Activated CD4-positive, alpha-beta T cell treated with anti-CD3 and anti-CD28 coated beads, Interleukin-2, amount 50 U/mL, for 24 hours (primary cell): ENCODE results near the gene EFCAB6.

Experiments used
- DNase-seq, 2 donors: peaks; one replicate each; pipeline ENCODE4 v3.0.0-alpha.2; 2020; ENCODE audit warnings: low read depth in 1 of 2, low spot score in 1 of 2

EFCAB6 gene

DNA sequence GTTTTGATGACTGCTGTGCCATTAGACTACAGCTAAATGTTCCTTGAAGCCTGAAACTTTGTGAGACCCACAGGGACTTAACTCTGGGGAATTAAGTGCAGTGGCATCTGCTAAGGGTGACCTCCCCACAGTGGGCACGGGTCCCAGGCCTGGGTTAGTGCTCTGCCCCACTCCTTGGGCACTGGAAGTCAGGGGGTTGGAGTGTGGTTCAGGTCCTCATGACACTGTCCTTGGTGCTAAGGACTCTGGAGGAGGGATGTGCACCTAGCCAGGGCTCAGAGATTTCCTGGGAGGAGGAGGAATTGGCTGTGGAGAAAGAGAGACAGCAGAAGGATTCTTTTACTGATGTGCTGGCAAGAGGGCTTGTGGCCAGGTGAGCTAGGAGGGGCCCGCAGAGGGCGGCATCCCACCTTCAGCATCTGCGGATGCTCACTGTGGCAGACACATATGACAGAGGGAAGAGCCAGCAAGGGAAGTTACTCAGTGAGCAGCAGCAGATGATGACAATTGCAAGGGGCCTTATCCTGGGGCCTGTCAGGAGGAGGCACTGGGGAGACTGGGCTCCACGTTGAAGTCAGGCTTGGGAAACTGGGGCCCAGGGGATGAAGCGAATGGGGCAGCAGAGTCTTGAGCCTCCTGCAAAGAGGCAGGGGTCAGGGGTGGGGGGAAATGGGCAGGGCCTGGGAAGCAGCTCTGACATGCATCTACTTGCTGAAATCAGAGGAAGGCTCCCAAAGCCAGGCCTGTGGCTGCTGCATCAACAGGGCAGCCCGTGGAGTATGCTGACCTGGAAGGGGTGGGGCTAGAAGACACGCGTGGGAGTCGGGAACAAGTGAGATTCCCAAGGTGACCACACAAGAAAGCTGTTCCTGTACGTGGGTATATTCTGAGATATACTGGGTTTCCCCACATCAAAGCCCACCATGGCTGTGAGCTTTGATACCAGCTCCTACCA lies 256.3 kb downstream of the EFCAB6 start:
- DNase-seq, result no peak

DNA sequence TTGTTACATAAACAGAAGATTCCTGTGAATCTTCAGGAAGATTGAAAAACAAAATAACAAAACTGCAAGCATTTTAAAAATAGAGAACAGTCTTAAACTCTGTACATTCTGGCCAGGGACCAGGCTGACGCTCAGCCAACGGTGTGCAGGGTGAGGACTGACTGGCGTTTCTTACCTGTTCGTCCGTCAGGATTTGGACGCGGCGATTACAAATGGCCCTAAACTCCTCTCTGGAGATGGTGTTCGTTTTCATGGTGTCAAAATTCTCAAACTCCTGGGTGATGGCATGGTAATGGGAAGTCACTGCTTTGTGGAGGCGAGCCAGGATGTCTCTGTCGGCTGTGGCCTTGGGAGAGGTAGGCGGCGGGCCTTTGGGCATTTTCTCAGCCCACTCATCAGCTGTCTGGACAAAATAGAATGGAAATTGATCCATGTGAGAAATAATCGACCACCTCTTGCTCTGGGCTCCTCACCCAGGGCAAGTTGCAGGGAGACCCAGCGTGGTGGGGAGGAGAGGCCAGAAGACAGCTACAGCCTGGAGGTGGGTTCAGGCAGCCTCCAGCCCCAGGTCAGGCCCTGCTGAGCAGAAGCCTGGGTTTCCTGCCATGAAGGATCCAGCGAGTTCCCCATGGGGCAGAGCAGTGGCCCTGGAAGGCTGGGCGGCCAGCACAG lies 257.3 kb downstream of the EFCAB6 start:
- DNase-seq, result no peak

DNA sequence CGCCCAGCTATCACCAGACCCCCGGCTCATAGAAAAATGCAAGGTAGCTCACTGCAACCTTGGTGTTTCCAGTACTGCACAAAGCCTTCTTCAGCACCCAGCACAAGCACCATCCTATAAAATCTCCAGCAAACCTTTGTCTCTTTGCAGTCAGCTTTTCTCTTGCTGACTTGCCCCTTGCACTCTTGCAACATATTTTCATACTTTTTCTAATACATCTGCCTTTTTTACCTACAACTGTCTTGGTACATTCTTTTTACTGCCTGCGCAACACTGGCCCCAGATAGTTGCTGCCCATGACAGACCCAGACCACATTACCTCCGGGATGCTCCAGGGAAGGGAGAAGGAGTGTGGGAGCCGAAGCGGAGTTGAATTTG lies 257.9 kb downstream of the EFCAB6 start:
- no peak for DNase-seq

DNA sequence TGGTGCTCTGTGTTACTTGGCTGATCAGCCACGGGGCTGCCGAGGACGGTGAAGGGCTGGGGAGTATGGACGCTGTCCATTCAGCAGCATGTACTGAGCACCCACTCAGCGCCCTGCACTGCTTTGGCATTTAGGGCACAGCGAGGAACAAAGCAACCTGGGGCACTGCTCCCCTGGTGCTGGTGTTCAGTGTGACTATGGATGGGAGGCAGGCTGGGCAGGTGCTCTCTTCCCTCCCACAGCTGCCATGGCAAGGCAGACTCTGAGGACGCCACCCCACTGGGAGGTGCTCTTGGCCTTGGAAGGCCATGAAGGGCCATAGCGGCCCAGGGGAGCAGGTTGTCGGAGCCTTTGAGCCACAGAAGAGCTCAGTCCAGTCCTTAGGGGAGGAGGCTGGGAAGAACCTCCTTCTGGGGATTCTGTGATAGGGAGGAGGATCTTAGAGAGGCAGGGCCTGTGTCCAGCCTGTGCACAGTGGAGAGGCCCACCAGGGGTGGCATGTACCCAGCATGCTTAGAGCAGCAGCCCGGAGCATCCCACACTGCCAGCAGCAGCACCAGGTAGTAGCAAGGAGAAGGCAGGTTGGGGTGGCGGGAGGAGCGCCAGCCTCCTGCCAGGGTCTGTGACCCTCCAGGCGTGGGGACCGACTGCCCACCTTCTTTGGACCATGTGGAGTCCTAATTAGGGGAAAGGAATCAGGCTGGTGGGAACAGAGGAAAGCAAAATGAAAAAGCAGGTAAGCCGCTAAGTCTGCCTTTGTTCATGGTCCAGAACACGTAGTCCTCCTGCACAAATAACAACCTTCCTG lies 258.4 kb downstream of the EFCAB6 start:
- DNase-seq, result no peak

DNA sequence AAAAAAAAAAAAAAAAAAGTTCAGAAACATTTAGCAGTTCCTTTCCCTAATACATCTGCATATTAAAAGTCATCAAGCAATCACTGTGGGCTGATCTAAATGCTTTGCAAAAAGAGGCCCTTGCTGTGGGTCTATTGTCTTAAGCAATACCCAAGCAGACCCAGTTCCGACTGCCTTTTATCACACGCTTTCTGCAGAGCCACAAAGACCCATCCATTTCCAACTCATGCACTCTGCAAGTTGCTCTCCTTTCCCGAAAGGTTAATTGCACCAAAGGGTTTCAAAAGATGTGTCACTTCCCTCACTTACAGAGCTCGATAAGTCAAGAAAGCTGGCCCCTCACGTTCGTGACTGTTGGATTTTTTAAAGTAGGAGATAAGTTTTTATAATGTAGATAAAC lies 261.4 kb downstream of the EFCAB6 start:
- no peak for DNase-seq

DNA sequence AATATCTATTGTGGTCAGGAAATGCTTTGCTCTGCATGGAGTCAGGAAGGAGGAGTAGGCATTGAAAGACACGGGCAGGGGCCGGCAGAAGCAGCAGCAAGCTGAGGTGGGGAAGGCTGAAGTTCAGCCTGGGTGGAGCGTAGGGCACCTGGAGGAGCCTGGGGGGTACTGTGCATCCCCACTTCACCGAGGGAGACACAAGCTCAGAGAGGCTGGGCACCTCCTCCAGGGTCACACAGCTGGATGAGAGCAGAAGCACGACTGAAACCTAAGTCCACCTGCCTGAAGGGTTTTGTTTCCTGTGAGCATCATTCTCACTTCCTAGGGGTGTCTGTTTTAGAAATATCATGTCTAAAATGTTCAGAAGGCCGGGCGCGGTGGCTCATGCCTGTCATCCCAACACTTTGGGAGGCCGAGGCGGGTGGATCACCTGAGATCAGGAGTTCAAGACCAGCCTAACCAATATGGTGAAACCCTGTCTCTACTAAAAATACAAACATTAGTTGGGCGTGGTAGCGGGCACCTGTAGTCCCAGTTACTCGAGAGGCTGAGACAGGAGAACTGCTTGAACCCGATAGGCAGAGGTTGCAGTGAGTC lies 262.0 kb downstream of the EFCAB6 start:
- DNase-seq, result no peak

DNA sequence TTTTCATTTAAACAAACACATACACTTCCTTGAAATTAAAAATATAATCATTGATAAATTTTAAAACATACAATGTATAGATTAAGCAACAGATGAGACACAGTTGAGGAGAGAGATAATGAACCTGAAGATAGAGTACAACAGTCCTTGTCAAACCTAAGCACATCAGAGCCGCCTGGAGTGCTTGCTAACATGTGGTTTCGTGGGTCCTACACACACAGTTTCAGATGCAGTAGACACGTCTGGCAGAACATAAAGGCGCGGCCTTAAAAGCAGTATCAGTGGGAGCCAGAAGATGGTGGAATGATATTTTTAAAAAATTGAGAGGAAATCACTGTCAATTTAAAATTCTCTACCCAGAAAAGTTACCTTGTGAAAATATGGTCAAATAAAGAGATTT lies 265.9 kb downstream of the EFCAB6 start:
- DNase-seq, result no peak

DNA sequence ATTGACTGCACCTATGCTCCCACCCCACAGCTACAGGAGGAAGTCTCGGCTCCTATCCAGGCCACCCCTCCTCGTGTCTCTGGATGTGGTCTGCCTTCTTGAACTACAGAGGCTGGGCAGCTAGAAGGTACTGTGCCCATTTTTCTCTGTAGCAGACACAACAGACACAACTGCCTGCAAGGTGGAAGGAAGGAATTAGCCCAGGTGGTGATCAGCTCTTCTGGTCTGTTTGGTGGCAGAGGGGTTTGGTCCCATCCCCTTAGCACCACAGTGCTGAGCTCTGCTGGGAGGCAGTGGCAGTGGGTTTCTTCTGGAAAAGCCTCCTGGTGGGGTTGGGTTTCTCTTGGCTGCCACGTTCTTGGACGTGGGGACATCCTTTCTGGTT lies 267.8 kb downstream of the EFCAB6 start:
- no peak for DNase-seq

DNA sequence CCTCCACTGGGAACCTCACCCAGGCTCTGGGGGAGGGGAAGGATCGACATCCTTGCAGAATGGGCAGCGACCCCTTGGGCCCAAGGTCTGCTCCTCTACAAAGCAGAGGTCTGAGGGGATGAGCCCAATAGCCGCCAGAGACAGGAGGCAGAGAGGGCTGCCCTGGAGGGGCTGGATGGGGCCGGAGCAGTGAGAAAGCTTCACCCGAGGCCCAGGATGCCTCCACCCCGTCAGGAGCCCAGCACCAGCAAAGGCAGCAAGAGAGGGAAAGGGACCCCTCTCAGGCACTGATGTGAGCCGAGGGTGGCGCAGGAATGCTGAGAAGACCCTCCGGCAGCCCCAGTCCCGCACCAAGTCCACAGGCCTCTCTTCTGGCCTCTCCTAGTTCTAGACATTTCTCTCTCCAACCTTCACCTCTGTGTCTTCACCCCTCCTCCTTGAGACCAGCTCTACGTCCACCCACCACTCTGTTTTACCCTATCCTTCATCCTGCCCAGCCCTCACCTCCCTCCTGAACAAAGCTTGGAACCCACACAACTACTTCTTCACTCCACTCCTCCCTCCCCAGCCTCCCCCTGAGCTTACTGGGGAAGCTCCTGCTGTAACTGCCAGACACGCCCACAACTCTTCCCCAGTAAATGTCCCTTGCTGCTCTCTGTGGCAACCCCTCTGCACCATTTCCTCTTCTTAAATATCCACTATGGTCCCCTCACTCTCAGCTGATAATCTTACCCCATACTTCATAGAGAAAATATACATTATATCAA lies 268.4 kb downstream of the EFCAB6 start:
- DNase-seq, result no peak

DNA sequence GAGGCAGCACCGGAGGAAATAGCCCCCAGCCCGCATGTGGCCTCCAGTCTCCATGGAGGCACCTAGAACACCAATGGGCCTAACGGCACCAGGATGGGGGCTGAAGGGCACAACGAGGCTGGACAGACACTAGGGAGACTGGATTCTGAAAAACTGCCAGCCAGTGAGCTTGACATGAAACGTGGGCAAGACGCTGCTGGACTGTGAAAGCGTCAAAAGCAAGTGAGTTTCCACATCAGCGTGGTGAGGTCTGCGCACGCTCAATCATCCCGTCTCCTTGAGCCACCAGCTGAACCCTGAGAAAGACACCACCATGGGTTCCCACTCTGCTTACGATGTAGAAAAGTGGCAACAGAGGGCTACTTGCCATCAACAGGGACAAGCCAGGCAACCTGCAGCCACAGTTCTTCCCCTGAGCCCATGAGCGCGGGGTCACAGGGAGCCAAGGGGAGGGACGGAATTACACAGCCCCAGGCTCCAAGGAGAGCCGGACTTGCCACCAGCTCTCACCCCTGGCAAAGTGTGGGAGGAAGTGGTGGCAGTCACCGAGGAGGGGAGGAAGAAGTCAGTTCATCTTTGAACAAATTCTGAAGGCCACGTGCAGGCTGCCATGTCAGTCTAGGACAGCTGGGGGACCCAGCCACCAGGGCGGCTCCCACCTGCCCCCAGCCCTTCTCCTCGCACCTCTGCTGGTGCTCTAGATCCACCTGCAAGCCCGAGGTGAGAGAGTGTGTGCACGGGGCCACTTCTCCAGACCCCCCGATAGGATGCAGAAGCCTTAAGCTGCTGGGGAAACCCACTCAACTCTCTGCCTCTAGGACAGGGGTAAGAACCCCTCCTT lies 269.2 kb downstream of the EFCAB6 start:
- no peak for DNase-seq

DNA sequence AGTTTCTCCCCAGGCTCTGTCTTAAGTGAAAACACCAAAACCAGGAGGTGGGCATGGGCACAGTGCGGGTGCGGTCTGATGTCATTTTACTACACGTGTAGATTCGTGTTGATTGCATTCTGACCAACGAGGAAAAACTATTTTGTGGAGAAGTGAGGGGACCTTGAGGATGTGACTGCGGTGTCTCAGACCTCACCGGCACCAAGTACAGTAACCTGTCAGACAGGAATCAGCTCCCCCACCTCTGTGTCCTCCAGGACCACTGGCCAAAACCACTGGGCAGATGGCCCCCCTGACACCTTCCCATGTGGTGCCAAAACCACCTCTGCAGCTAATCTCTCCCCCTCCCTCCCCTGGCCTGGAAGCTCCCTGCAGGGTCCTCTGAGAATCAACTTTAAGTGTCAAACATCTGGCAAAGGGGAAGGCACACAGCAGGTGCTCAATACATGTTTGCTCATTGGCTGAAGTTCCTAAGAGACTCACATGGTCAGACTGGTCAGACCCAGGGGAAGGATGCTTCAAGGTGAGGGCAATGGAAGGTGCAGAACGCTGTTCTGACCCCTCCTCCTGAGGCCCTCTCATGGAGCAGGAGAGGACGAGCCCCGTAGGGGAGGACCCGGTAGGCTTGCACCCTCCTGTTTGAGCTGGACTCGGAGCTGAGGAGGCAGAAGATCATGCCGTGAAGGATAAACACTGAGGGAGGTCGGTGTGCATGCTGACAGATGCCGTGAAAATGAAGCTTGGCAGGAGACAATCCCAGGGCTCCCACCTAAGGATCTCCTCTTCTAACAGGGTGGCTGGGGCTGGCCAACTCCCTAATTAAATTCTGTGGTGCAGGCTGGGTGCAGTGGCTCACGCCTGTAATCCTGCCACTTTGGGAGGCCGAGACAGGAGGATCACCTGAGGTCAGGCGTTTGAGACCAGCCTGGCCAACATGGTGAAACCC lies 270.4 kb downstream of the EFCAB6 start:
- no peak for DNase-seq

DNA sequence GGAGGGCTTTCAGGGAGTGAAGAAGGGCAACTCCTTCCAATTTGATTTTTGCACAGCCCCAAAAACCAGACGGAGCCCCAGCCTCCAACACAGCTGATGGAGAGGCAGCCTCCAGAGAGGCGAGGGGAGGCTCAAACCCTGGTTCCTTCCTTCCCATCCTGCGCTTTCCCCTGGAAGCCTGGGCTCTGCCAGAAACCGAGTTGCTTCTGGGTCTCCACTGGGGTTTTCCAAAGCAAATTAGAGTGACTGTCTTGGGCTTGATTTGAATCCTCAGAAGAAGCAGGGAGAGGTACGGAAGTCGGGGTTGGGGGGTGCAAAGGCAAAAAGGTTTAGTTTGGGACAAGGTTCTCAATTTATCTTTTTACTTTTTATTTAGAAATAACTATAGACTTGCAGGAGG lies 271.1 kb downstream of the EFCAB6 start:
- DNase-seq, result no peak

DNA sequence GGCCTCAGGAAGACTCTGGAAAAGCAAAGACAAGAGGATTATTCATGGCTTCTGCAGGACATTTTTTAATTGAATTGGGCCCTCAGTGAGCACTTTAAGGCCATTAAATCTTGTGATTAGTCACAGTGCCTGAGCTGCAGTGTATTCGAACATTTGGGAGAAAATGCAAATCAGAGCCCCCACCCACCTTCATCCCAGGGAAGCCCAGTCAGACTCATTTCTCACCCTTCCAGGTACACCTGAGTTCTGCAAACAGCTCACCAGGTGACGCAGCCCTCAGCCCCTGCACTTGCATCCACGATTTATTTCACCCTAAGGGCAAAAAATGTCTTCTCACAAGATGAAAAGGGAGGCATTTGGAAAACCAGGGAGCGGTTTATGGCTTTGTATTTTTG lies 271.6 kb downstream of the EFCAB6 start:
- no peak for DNase-seq

DNA sequence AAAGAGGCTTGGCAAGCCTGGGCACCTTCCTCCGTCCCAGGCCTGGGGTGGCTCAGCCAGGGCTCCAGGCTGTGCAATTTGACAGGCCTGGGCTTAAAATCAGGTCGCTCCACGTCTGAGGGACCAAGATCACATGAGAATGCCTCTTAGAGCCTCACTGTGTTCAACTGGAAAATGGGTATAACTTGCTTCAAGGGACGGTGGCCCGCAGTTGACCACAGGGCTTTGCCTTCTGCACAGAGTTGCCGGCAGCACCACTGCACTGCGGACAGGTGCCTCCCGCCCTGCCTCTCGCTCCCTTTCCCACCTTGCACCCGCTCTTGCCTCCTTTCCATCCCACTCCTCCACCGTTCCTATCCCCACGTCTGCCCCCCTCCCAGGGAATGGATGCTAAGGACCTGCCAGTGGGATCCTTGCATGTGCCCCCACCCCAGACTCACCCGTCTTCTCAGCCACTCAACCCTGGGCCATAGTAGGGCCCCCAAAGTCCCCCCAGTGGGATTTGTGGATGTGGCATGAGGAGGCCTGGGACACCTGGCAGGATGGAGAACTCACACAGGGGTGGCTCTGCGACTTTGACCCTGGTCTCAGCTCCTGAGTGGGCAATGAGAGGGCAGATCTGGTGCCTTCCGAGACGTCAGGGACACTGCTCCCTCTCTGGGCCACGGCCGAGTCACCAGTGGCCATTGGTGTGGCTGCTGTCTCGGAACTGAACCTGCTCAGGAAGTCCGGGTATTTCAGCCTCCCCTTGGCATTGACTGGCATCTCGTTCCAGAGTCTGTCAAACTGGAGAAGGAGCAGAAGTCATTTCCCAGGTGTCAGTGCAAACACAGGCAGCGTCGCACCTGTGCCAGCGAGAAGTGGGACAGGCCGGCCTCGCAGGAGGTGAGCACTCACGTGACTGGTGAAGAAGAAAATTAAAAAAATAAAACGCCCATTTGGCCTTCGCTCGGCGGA lies 272.3 kb downstream of the EFCAB6 start:
- DNase-seq, result no peak

DNA sequence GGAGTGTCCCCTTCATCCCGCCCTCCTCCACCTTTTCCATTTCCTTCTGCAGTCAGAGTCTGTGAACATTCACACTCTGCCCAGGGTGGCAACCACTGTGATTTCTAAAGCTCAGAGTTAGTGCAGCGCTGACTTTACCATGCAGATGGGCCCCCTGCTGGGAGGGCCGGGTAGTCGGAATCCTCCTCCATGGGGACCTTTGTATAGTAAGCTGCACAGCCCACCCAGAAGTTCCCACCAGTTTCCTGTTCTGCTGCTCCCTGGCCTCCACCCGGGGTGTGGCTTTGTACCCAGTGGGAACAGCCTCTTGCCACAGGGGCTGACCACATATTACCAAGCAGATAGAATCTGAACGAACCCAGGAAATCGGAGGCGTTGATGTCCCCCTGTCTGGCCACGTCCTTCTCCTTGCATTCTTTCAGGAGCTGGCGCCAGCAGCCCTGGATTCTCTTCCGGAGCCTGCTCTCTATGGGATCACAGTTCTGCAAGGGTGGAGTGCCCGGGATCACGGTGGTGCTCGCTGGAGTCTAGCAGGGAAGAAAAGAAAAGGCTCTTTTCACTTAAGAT lies 275.0 kb downstream of the EFCAB6 start:
- DNase-seq, result no peak

DNA sequence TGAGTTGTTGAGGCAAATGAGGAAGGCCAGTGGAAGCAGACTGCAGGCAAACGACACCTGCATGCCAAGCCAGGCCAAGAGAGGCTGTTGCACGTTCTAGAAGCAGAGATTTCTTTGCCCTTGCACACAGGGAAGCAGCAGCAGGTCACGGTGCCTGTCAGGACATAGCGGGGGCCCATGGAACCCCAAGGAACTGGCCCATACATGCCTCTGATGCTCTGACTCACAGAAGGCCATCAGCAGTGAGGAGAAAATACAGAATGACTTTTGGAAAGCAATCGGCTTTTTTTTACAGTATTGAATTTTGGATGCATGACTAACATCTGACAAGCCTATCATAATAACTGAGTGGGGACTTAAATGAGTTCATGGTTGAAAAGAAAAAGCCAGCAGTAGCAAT lies 276.4 kb downstream of the EFCAB6 start:
- DNase-seq, result no peak

DNA sequence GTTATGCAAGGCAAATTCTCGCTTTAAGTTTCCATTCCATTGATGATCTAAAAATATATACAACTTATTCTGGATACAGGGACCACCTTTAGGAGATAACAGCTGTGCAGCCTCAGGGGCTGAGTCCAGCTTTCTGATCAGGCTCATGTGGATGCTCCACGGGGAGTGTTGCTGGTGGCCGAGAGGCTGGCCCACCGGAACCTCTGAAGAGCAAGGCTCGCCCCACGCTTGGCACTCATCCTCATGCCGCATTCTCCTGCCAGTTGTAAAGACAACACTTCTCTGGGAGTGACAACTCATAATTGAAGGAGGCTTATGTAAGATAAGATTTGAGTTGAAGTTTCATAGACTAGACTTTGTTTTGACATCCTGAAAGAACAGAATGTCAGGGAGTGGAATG lies 276.8 kb downstream of the EFCAB6 start:
- no peak for DNase-seq
